HUES6 (cell line): Measurements from ENCODE around the gene B3GALNT1.
A peak's percentile ranks its signal among the peaks of the same experiment; 100 is the strongest.

ENCODE experiments used
- H3K27ac ChIP-seq: 2 replicates; pipeline ENCODE4 v1.7.0; 2013; ENCODE audit warnings: low read depth, mild to moderate bottlenecking, low read length, inconsistent platforms
- H3K27me3 ChIP-seq: 2 replicates; pipeline ENCODE4 v1.6.1; 2013; ENCODE audit warnings: low read length; ENCODE audit not compliant: control insufficient read depth, insufficient read depth
- H3K36me3 ChIP-seq: 2 replicates; pipeline ENCODE4 v1.6.1; 2013; ENCODE audit warnings: low read length; ENCODE audit not compliant: control insufficient read depth, insufficient read depth
- H3K4me1 ChIP-seq: 2 replicates; pipeline ENCODE4 v1.6.1; 2013; ENCODE audit warnings: low read length; ENCODE audit not compliant: control insufficient read depth, insufficient read depth
- H3K4me3 ChIP-seq: 2 replicates; pipeline ENCODE4 v1.5.1; 2013; ENCODE audit warnings: low read depth, low read length
- H3K9ac ChIP-seq: one replicate; pipeline ENCODE4 v1.6.1; 2013; ENCODE audit warnings: mild to moderate bottlenecking, low read length
- H3K9me3 ChIP-seq: 2 replicates; pipeline ENCODE4 v1.6.1; 2013; ENCODE audit warnings: low read depth, low read length; ENCODE audit not compliant: control insufficient read depth, insufficient read depth

The B3GALNT1 gene

DNA sequence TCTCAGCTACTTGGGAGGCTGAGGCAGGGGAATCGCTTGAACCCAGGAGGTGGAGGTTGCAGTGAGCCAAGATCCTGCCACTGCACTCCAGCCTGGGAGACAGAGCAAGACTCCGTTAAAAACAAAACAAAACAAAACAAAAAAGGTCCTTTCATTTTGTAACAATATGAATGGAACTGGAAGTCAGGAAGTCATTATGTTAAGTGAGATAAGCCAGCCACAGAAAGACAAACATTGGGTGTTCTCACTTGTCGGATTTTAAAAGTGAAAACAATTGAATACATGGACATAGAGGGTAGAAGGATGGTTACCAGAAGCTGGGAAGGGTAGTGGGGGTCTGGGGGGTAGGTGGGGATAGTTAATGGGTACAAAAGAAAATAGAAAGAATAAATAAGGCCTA, 12.5 kb upstream of the B3GALNT1 start:
- Histone ChIP-seq H3K4me3 (no peak overlapping the region), H3K4me1 (no peaks in the 10 kb centered on the region), H3K9me3 (peaks cover 34% of the 10 kb centered on the region), H3K27ac (no peak overlapping the region), H3K9ac (no peak overlapping the region), H3K36me3 (no peaks in the 10 kb centered on the region), H3K27me3 (no peaks in the 10 kb centered on the region)

DNA sequence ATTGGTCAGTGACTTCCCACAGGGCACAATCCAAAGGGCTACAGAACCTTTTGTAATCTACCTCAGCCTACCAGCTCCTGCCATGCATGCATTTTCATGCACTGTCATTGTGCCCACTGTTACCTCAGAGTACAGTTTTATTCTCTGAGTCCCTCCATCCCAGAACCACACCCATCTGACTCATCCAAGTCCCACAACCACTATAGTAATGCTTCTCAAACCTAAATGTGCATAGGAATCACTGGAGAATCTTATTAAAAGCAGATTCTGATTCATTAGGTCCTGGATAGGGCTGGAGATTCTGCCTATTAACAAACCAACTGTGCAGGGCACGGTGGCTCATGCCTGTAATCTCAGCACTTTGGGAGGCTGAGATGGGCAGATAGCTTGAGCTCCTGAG, 3.7 kb upstream of the B3GALNT1 start:
- H3K9me3 ChIP-seq = no peaks in the 10 kb centered on the region
- no peak overlapping the region for H3K9ac ChIP-seq
- no peak overlapping the region for H3K4me3 ChIP-seq
- no peaks in the 10 kb centered on the region for H3K4me1 ChIP-seq
- H3K27ac ChIP-seq = no peak overlapping the region
- H3K36me3 ChIP-seq = no peaks in the 10 kb centered on the region
- H3K27me3 ChIP-seq = peaks cover 24% of the 10 kb centered on the region

DNA sequence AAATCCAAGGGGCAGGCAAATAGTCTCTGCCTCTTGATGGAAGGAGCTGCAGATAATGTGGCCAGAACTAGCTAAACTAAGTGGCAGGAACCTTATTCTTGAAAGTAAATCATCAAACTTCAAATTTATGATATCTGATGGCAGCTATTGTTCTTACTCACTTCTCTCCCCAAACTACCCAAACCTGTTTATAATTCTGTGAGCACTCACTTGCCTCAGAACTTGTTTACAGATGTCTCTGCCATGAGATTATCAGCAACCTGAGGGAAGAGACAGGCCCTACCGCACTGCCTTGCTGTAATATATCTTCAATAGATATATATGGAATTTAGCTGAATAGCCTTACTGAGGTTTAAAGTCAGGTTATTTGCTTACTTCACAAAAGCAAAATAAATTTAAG, 2.2 kb upstream of the B3GALNT1 start:
- H3K27ac ChIP-seq = no peak overlapping the region
- H3K9ac ChIP-seq = no peak overlapping the region
- H3K9me3 ChIP-seq = no peaks in the 10 kb centered on the region
- H3K4me3 ChIP-seq = no peak overlapping the region
- no peaks in the 10 kb centered on the region for H3K4me1 ChIP-seq
- H3K27me3 ChIP-seq = peaks cover 25% of the 10 kb centered on the region
- H3K36me3 ChIP-seq = no peaks in the 10 kb centered on the region

DNA sequence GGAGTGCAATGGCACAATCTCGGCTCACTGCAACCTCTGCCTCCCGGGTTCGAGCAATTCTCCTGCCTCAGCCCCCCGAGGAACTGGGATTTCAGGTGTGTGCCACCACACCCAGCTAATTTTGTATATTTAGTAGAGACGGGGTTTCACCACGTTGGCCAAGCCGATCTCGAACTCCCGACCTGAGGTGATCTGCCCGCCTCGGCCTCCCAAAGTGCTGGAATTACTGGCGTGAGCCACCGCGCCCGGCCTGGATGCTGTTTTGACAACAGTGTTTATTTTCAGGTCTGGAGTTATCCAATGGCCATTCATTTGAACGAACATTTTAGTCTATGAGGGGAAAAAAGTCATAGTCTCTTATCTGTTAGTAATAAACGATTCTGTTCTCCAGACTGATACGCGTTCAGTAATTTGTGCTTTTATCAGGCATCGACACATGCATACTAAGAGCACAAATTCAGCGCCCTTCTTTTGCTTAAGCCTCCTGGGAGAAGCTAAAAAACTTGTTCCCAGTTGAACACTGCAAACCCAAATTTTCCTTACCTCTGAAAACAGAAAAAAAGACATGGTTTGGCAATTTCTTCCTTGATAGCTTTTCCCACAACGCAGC, 1.3 kb downstream of the B3GALNT1 start:
- Histone ChIP-seq H3K4me1 (no peaks in the 10 kb centered on the region), H3K4me3 (peak overlapping the region; percentile 66), H3K9me3 (no peaks in the 10 kb centered on the region), H3K27me3 (peaks cover 25% of the 10 kb centered on the region), H3K9ac (no peak overlapping the region), H3K27ac (no peak overlapping the region), H3K36me3 (no peaks in the 10 kb centered on the region)

DNA sequence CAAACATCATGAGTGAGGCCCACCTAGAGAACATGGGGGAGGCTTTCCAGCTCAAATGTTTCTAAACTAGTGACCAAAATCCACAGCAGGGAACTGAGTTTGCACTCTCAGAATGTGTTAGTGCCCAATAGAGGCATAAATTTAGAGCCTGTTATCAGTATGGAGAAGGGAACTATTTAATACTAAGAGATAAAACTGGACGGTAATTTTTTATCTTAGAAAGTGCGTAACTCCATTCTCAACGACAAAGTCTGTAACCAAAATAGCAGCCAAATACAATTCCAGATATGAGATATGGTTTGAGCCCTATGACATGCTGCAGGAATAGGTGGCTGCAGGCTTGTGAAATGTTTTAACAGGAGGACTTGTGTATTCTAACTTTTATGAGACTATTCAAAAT, 3.5 kb downstream of the B3GALNT1 start:
- H3K36me3 ChIP-seq = no peaks in the 10 kb centered on the region
- H3K4me1 ChIP-seq = no peaks in the 10 kb centered on the region
- H3K9ac ChIP-seq = no peak overlapping the region
- H3K4me3 ChIP-seq = no peak overlapping the region
- no peaks in the 10 kb centered on the region for H3K9me3 ChIP-seq
- H3K27me3 ChIP-seq = peaks cover 25% of the 10 kb centered on the region
- H3K27ac ChIP-seq = no peak overlapping the region

DNA sequence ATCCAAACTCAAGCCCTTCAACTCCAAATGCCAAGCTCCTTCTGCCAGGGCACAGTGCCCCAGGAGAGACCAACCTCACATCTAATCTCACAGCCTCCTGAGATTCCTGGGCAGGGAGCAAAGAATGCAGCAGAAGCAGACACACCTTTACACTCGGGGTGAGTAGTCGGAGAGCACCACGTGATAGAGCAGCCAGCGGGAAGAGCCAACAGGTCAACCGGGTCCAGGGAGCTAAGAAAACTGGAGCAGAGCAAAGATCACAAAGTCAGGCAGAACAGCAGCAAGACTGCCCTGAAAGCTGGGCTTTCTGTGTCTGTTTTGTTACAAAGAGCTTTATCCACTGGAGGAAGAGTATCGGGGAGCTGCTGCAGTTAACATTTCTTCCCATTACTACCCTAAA, 4.2 kb downstream of the B3GALNT1 start:
- Histone ChIP-seq H3K9ac (no peak overlapping the region), H3K27me3 (peaks cover 23% of the 10 kb centered on the region), H3K4me1 (no peaks in the 10 kb centered on the region), H3K4me3 (no peak overlapping the region), H3K27ac (no peak overlapping the region), H3K9me3 (no peaks in the 10 kb centered on the region), H3K36me3 (no peaks in the 10 kb centered on the region)

DNA sequence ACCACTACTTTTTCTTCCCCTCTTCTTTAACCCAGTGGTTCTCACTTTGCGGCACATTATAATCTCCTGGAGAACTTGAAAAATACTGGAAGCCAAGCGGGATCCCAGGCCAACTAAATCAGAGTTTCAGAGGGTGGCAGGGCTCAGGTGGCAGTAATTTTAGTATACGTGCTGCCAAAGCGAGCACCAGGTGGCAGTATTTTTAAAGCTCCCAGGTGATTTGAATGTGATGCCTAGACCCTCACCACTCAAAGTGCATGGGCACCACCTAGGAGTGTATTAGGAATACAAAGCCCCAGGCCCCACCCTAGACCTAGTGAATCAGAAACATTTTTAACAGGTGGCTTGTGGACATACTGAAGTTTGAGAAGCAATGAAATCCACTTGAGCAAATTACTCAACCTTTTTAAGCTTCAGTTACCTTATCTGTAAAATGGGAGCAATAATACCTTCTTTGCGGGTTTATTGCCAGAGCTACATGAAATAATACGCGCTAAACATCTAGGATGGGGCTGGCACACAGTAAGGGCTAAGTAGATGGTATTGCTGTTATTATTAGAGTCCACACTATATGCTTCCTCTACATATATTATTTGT, 8.3 kb downstream of the B3GALNT1 start:
- Histone ChIP-seq H3K36me3 (no peaks in the 10 kb centered on the region), H3K4me3 (no peak overlapping the region), H3K4me1 (no peaks in the 10 kb centered on the region), H3K9me3 (no peaks in the 10 kb centered on the region), H3K27ac (no peak overlapping the region), H3K27me3 (no peaks in the 10 kb centered on the region), H3K9ac (no peak overlapping the region)

DNA sequence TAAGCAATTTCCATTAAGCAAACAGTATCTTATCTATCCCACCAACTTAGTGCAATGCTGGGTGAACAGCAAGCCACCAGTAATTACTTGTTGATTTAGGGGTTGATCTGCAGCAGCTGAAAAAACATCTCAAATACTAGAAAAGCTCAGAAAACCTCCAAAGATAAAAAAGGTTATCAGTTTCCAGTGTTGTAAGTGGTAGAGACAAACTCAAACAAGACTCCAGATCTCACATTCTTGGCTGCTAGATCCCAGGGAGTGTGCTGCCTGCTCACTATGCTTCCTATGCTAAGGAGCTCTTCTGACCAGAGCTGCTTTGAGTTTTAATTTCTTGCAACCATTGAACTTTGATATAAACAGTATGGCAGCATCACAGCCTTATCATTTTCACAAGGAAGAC, 11.3 kb downstream of the B3GALNT1 start:
- Histone ChIP-seq H3K36me3 (no peaks in the 10 kb centered on the region), H3K27me3 (no peaks in the 10 kb centered on the region), H3K9ac (no peak overlapping the region), H3K9me3 (no peaks in the 10 kb centered on the region), H3K4me1 (no peaks in the 10 kb centered on the region), H3K4me3 (no peak overlapping the region), H3K27ac (no peak overlapping the region)

DNA sequence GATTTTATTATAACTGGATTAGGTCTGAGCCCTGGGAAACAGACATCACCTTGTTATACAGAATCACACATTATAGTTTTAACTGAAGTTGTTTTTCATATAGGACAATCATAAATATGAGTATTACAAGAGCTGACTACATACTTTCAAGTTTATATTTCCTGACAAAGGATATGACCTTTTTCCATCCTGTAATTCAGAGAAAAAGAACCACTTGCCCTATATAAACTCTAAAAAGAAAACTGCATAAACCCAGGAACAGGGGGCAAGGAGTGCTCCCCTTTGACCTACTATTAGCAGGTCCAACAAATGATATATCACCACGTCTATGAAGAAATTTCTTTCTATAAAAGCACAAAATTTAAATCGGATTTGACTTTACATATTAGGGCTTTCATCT, 20.9 kb downstream of the B3GALNT1 start:
- H3K9me3 ChIP-seq = no peaks in the 10 kb centered on the region
- H3K4me3 ChIP-seq = no peak overlapping the region
- no peaks in the 10 kb centered on the region for H3K27me3 ChIP-seq
- no peaks in the 10 kb centered on the region for H3K36me3 ChIP-seq
- no peak overlapping the region for H3K27ac ChIP-seq
- no peaks in the 10 kb centered on the region for H3K4me1 ChIP-seq
- H3K9ac ChIP-seq = no peak overlapping the region

DNA sequence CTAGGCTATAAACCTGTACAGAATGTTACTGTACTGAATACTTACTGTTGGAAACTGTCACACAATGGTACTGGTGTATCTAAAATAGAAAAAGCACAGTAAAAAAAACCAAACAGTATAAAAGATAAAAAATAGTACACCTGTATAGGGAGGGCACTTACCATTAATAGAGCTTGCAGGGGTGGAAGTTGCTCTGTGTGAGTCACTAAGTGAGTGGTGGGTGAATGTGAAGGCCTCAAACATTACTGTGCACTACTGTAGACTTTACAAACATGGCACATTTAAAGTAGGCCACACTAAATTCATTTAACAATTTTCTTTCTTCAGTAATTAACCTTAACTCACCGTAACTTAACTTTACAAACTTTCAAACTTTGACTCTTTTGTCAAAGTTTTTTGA, 22.0 kb downstream of the B3GALNT1 start:
- Histone ChIP-seq H3K4me3 (no peak overlapping the region), H3K9me3 (no peaks in the 10 kb centered on the region), H3K36me3 (no peaks in the 10 kb centered on the region), H3K9ac (no peak overlapping the region), H3K27ac (no peak overlapping the region), H3K27me3 (no peaks in the 10 kb centered on the region), H3K4me1 (no peaks in the 10 kb centered on the region)

DNA sequence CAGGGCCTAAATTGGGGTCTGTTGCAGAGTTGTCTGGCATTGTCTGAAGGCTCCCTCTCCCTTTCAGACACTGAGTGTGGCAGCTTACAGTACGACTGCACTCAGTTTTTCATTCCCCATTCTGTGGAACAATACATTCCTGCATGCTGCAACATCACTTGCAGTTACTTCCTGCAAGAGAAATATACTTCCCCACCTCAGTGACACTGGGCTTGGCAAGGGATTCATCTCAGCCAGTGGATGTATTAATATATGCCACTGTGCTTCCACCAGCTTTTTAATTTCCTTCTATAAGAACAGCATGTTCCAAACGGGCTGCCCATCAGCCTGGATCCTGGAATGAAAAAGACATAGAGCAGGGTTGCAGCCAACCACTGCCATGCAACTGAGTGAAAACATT, 23.1 kb downstream of the B3GALNT1 start:
- Histone ChIP-seq H3K27ac (no peak overlapping the region), H3K9me3 (no peaks in the 10 kb centered on the region), H3K4me1 (no peaks in the 10 kb centered on the region), H3K27me3 (no peaks in the 10 kb centered on the region), H3K9ac (no peak overlapping the region), H3K36me3 (no peaks in the 10 kb centered on the region), H3K4me3 (no peak overlapping the region)
